Neuronal stem cell (in vitro differentiated cells): ENCODE results near the gene CTAG1A.
"Not testable (repeated sequence)": the region's sequence is repeated elsewhere in the genome, so short reads cannot be mapped to it uniquely, and the experiment has no call there.

Experiments used
- DNase-seq: peaks from one replicate; pipeline ENCODE4 v3.0.0-alpha.2; 2013; ENCODE audit warnings: low spot score
- H2AFZ ChIP-seq: one replicate; pipeline ENCODE4 v1.6.1; 2013; ENCODE audit warnings: mild to moderate bottlenecking, low read length, inconsistent platforms
- H2AK5ac ChIP-seq: 2 replicates; pipeline ENCODE4 v1.6.1; 2013; ENCODE audit warnings: low read depth, mild to moderate bottlenecking, inconsistent platforms, low read length, moderate library complexity, mixed read lengths
- H2BK120ac ChIP-seq: 2 replicates; pipeline ENCODE4 v1.6.1; 2013; ENCODE audit warnings: low read depth, mild to moderate bottlenecking, inconsistent platforms, low read length, moderate library complexity, mixed read lengths
- H2BK12ac ChIP-seq: one replicate; pipeline ENCODE4 v1.6.1; 2013; ENCODE audit warnings: low read length, inconsistent platforms
- H2BK15ac ChIP-seq: 2 replicates; pipeline ENCODE4 v1.6.1; 2013; ENCODE audit warnings: mild to moderate bottlenecking, low read length, inconsistent platforms, mixed read lengths
- H2BK5ac ChIP-seq: one replicate; pipeline ENCODE4 v1.6.1; 2013; ENCODE audit warnings: inconsistent platforms, mild to moderate bottlenecking, low read length, moderate library complexity
- H3K14ac ChIP-seq: one replicate; pipeline ENCODE4 v1.6.1; 2013; ENCODE audit warnings: low read length, inconsistent platforms
- H3K18ac ChIP-seq: 2 replicates; pipeline ENCODE4 v1.6.1; 2013; ENCODE audit warnings: low read length, inconsistent platforms
- H3K23ac ChIP-seq: 2 replicates; pipeline ENCODE4 v1.6.1; 2013; ENCODE audit warnings: low read depth, mild to moderate bottlenecking, mixed read lengths, low read length, inconsistent platforms; ENCODE audit not compliant: poor library complexity
- H3K27ac ChIP-seq: replicated peaks from 3 replicates; pipeline ENCODE4 v1.5.1; 2013; ENCODE audit warnings: low read length, inconsistent platforms
- H3K27me3 ChIP-seq, 3 experiments: 2 replicates each; pipeline ENCODE4 v1.6.1; 2013; ENCODE audit warnings: low read length in 3 of 3, mild to moderate bottlenecking in 2 of 3, inconsistent platforms in 1 of 3, low read depth in 1 of 3, mixed read lengths in 1 of 3, moderate library complexity in 1 of 3; ENCODE audit not compliant: control insufficient read depth in 3 of 3, insufficient read depth in 3 of 3
- H3K36me3 ChIP-seq, 2 donors: replicated peaks in 1 of 2; 2 replicates each; pipeline ENCODE4 v1.6.1; 2013; ENCODE audit warnings: low read length in 2 of 2; ENCODE audit not compliant: control insufficient read depth in 2 of 2, insufficient read depth in 2 of 2
- H3K4ac ChIP-seq: 2 replicates; pipeline ENCODE4 v1.6.1; 2013; ENCODE audit warnings: inconsistent platforms, mild to moderate bottlenecking, low read length, moderate library complexity
- H3K4me1 ChIP-seq, 2 donors: 1 replicate in 1 of 2; 2 replicates in 1 of 2; pipeline ENCODE4 v1.6.1; 2013; ENCODE audit warnings: low read length in 2 of 2, low read depth in 1 of 2; ENCODE audit not compliant: control insufficient read depth in 2 of 2, insufficient read depth in 1 of 2
- H3K4me2 ChIP-seq: one replicate; pipeline ENCODE4 v1.6.1; 2013; ENCODE audit warnings: mild to moderate bottlenecking, low read length, inconsistent platforms; ENCODE audit not compliant: insufficient read depth, poor library complexity, severe bottlenecking
- H3K4me3 ChIP-seq, 2 donors: 2 replicates each; pipeline ENCODE4 v1.5.1; 2013; ENCODE audit warnings: low read length in 2 of 2, mild to moderate bottlenecking in 2 of 2, inconsistent platforms in 1 of 2, moderate library complexity in 1 of 2
- H3K79me1 ChIP-seq: one replicate; pipeline ENCODE4 v1.6.1; 2013; ENCODE audit warnings: low read depth, mild to moderate bottlenecking, inconsistent platforms, low read length, moderate library complexity
- H3K9ac ChIP-seq: one replicate; pipeline ENCODE4 v1.6.1; 2013; ENCODE audit warnings: mild to moderate bottlenecking, low read depth, low read length, inconsistent platforms; ENCODE audit not compliant: poor library complexity
- H3K9me3 ChIP-seq, 2 donors: replicated peaks in 1 of 2; 2 replicates each; pipeline versions ENCODE3 to v1.6.1; 2013; ENCODE audit warnings: low read length in 2 of 2, mild to moderate bottlenecking in 2 of 2, inconsistent platforms in 1 of 2, low read depth in 1 of 2, mixed read lengths in 1 of 2, moderate library complexity in 1 of 2; ENCODE audit not compliant: control insufficient read depth in 2 of 2, insufficient read depth in 1 of 2
- H4K8ac ChIP-seq: one replicate; pipeline ENCODE4 v1.6.1; 2013; ENCODE audit warnings: low read depth, mild to moderate bottlenecking, inconsistent platforms, low read length, moderate library complexity
- H4K91ac ChIP-seq: one replicate; pipeline ENCODE4 v1.6.1; 2013; ENCODE audit warnings: low read length, low read depth, mild to moderate bottlenecking, inconsistent platforms; ENCODE audit not compliant: poor library complexity
- WGBS, 2 donors: extraction: QIAGEN DNeasy Blood & Tissue Kit; methylation state at CpG; one replicate each; pipeline ENCODE4 v1.1.7; 2013; ENCODE audit warnings: missing lambda C conversion rate in 2 of 2, mixed read lengths in 1 of 2; ENCODE audit not compliant: insufficient read length in 2 of 2, insufficient replicate concordance in 1 of 2; ENCODE audit errors: extremely low coverage in 2 of 2; 5-methylcytosine and 5-hydroxymethylcytosine counted together

The CTAG1A gene

GRCh38 chrX:154608823-154609222 is 23.9 kb downstream of the CTAG1A start:
- not testable (repeated sequence) for H3K79me1 ChIP-seq, H3K4me3 ChIP-seq, H3K23ac ChIP-seq, H2BK12ac ChIP-seq, H2BK120ac ChIP-seq, H2BK15ac ChIP-seq, H3K4me1 ChIP-seq, DNase-seq, H3K4me2 ChIP-seq, H2AFZ ChIP-seq, H3K4ac ChIP-seq, H3K36me3 ChIP-seq, H2AK5ac ChIP-seq, H3K14ac ChIP-seq, H2BK5ac ChIP-seq, H4K8ac ChIP-seq, H4K91ac ChIP-seq, H3K18ac ChIP-seq, H3K9me3 ChIP-seq, H3K9ac ChIP-seq, H3K27ac ChIP-seq
- no CpG with 5 or more reads among the region's 12 CpGs for WGBS, 2 donors
- peaks cover 0 to 17% (median 0%) of the 10 kb centered on the region in 3 experiments for H3K27me3 ChIP-seq

DNA sequence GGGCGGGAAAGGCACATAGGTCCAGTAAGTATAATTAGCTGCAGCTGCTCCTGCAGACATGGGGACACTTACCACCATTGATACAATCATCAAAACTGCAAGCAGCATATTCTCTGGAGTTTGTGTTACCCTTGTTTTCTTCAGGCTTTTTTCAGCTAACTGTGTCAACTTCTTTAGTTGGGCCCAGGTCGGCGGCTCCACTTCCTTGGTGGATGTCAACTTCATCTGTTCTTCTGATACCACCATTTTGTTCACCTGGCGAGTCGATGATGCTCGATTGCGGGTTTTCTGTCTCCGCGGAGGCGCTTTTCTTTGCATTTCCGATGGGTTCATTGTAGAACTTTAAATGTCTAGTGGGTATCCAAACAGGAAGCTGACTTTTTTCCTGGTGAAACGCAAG is 26.2 kb downstream of the CTAG1A start:
- not testable (repeated sequence) for H3K14ac ChIP-seq, H4K91ac ChIP-seq, H2BK15ac ChIP-seq, H3K4me3 ChIP-seq, H3K23ac ChIP-seq, H3K79me1 ChIP-seq, H3K18ac ChIP-seq, H3K27ac ChIP-seq, H2BK5ac ChIP-seq, H3K36me3 ChIP-seq, H3K4ac ChIP-seq, H3K4me2 ChIP-seq, H2AK5ac ChIP-seq, H3K9me3 ChIP-seq, H3K9ac ChIP-seq, H3K4me1 ChIP-seq, H2BK12ac ChIP-seq, DNase-seq, H4K8ac ChIP-seq, H2AFZ ChIP-seq, H2BK120ac ChIP-seq
- WGBS, 2 donors: no CpG with 5 or more reads among the region's 12 CpGs
- H3K27me3 ChIP-seq: peaks cover 0 to 17% (median 0%) of the 10 kb centered on the region in 3 experiments

- not testable (repeated sequence) for H4K91ac ChIP-seq, H3K4me1 ChIP-seq, H3K4me3 ChIP-seq, H3K36me3 ChIP-seq, H3K23ac ChIP-seq, H3K27me3 ChIP-seq, H2AK5ac ChIP-seq, H3K14ac ChIP-seq, H2BK120ac ChIP-seq, H4K8ac ChIP-seq, H3K18ac ChIP-seq, H2AFZ ChIP-seq, H2BK5ac ChIP-seq, H3K9ac ChIP-seq, DNase-seq, H3K9me3 ChIP-seq, H3K4me2 ChIP-seq, H2BK15ac ChIP-seq, H3K4ac ChIP-seq, H3K79me1 ChIP-seq, H3K27ac ChIP-seq, H2BK12ac ChIP-seq
- WGBS, 2 donors: no CpG with 5 or more reads among the region's 12 CpGs
These were observed 28.7 kb downstream of the CTAG1A start for GRCh38 chrX:154613586-154613985.

DNA sequence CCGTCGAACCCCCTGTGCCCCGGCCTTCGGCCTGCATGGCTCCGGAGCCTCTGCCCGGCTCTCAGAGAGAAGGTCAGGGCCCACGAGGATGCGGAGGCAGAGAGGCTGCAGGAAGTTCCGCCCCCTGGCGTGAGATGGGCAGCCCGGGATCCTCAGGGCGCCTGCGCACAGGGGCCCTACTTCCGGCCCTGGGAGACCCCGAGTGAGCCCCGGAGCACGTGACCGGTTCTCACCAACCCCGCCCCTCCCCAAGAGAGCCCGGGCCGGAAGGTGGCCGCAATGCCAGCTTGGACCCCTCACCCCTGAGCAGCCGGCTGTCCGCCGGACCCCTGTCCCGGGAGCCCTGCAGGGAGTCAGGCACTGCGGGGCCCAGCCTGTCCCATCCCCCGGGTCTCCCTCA is 34.2 kb downstream of the CTAG1A start, which contains the start of gene CTAG1B:
CTAG1B (minus strand) TSS at position 101 of the 400 bp plus-strand sequence; CDS start at position 37, 64 bp downstream.
- not testable (repeated sequence) for H3K9ac ChIP-seq, H3K18ac ChIP-seq, H3K36me3 ChIP-seq, H3K4me1 ChIP-seq, H3K23ac ChIP-seq, H3K4ac ChIP-seq, H2BK120ac ChIP-seq, H2BK15ac ChIP-seq, H2AFZ ChIP-seq, H4K8ac ChIP-seq, H2BK5ac ChIP-seq, H2BK12ac ChIP-seq, H2AK5ac ChIP-seq, H3K79me1 ChIP-seq, DNase-seq, H3K27me3 ChIP-seq, H3K9me3 ChIP-seq, H3K4me2 ChIP-seq, H3K14ac ChIP-seq, H4K91ac ChIP-seq, H3K4me3 ChIP-seq, H3K27ac ChIP-seq
- no CpG with 5 or more reads among the region's 28 CpGs for WGBS, 2 donors
